T-helper 2 cell (primary cell): ENCODE results near the gene DKC1.
"Not testable (repeated sequence)": the region's sequence is repeated elsewhere in the genome, so short reads cannot be mapped to it uniquely, and the experiment has no call there.

Experiments used
- DNase-seq, 5 experiments: peaks; one replicate each; pipeline versions ENCODE4 v3.0.0 to v3.0.0-alpha.2; 2012 to 2022

The DKC1 gene

DNA sequence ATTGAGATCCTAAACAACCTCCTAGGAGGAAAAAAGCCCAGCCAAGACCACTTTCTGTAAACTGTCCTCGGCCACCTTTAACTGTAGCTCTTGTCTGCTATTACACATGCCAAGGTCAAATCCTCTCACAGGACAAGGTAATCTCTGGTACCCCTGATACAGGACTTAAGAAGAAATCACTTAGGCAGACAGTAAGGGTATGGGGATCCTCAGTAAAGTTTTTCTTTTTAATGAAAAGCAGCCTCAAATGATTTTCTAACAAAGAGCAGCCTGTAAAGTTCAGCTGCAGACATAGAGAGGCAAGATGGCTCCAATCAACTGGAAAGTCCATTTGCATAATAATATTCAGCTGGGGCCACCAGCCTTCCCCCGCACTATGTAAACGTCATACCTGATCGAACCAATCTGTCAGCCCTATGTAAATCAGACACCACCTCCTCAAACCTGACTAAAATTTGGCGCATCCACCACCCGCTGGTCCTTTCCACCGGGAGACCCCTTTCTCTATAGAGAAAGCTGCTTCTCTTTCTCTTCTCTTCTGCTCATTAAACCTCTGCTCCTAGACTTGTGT lies 57.2 kb downstream of the DKC1 start:
- no peak for DNase-seq

DNA sequence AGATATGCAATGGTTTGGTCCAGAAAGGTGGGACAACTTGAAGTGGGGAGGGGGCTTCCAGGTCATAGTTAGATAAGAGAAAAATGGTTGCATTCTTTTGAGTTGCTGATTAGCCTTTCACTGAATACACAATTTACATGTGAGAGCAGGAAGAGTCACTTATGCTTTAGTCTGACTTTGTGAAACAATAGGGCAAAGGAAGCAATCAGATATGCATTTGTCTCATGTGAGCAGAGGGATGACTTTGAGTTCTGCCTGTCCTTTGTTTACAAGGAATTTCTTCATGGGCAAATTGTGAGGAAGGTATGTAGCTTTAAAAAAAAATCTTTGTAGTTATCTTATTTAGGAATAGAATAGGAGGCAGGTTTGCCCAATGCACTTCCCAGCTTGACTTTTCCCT lies 58.9 kb downstream of the DKC1 start:
- DNase-seq, result no peak

DNA sequence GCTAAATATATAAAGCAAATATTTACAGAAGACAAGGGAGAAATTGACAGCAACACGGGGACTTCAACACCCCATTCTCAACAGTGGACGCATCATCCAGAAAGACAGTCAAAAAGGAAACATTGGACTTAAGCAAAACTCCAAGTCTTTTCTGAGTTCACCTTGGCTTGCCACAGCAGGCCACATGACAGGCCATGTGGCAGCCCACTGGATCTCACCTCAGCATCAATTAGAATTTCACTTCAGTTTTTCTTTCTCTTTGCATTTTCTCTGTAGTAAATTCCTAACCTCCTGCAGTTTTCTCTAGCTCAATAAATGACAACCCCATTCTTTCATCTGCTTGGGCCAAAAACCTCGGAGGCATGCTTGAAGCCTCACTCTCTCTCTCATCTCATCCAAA lies 59.4 kb downstream of the DKC1 start:
- DNase-seq, result no peak

DNA sequence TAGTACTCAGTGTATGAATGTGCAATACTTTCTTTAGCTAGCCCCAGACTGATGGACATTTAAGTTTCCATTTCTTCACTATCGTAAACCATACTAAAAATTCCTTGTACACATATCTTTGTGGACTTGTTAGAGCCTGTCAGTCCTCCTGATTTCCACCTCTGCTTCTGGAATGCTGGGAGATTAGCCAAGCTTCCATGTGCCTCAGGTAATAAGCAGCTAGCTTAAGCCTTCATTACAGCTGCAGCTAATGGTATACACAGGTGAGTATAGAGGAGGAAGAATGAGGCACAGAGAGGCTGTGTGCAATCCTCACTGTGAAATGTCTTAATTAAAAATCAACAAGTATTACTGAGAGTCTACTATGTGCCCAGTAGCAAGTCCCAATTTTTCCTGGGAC lies 62.0 kb downstream of the DKC1 start:
- no peak for DNase-seq

DNA sequence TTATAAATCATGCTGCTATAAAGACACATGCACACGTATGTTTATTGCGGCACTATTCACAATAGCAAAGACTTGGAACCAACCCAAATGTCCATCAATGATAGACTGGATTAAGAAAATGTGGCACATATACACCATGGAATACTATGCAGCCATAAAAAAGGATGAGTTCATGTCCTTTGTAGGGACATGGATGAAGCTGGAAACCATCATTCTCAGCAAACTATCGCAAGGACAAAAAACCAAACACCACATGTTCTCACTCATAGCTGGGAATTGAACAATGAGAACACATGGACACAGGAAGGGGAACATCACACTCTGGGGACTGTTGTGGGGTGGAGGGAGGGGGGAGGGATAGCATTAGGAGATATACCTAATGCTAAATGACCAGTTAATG lies 62.9 kb downstream of the DKC1 start:
- DNase-seq, result not testable (repeated sequence)
